Breast epithelium (tissue), 4 donors: ENCODE measurements around the gene DERL3. TPM values are rescaled to one million over a fixed set of nuclear protein-coding genes. Genes with fewer than 3 reads are reported as not detected.

Experiments
- DNase-seq, 2 donors: peaks; one replicate each; pipeline ENCODE4 v3.0.0-alpha.2; 2019; ENCODE audit warnings: low spot score in 2 of 2
- H3K27ac ChIP-seq, 2 donors: fragments of 200-600 bp; sonication (generic) in 1 of 2; one replicate each; pipeline ENCODE4 v1.5.1; 2016 to 2019; ENCODE audit warnings: mild to moderate bottlenecking in 1 of 2
- H3K27me3 ChIP-seq, 2 donors: fragments of 200-600 bp; sonication (generic) in 1 of 2; one replicate each; pipeline versions ENCODE4 v1.5.1 to v1.6.0; 2017 to 2019; ENCODE audit warnings: control low read depth in 1 of 2, mild to moderate bottlenecking in 1 of 2
- H3K36me3 ChIP-seq: fragments of 200-600 bp; one replicate; pipeline ENCODE4 v1.5.1; 2019
- H3K4me1 ChIP-seq, 2 donors: fragments of 200-600 bp; sonication (generic); one replicate each; pipeline ENCODE4 v1.5.1; 2016 to 2019; ENCODE audit warnings: control low read depth in 1 of 2
- H3K4me3 ChIP-seq, 3 donors: fragments of 200-600 bp; sonication (generic); 1 replicate in 2 of 3; 2 replicates in 1 of 3; pipeline ENCODE4 v1.5.1; 2016 to 2019; ENCODE audit warnings: mild to moderate bottlenecking in 3 of 3, moderate library complexity in 2 of 3
- H3K9me3 ChIP-seq, 2 donors: fragments of 200-600 bp; sonication (generic) in 1 of 2; one replicate each; pipeline ENCODE4 v1.5.1; 2016 to 2019; ENCODE audit warnings: control low read depth in 1 of 2
- POLR2A ChIP-seq: fragments of 450-650 bp; IDR thresholded peaks from one replicate; pipeline ENCODE4 v1.6.1; 2016; ENCODE audit warnings: antibody characterized with exemption, mild to moderate bottlenecking, moderate library complexity
- POLR2AphosphoS5 ChIP-seq, 3 donors: sonication (generic); formaldehyde crosslinking; IDR thresholded peaks; one replicate each; pipeline ENCODE4 v1.6.1; 2017; ENCODE audit warnings: antibody characterized with exemption in 3 of 3
- intact Hi-C: fragments of 100-400 bp; cut with DNase I; formaldehyde crosslinking; loops from one replicate; pipeline ENCODE4 v1.15.1; 2023; ENCODE audit warnings: low total_unique reads
- total RNA-seq, 3 donors: library from RNA; depleted of rRNA; stranded (reverse); fragments of >200 nt; gene quantifications; one replicate each; pipeline ENCODE4 v1.1.0, GENCODE V29; 2016
- TF ChIP-seq, protein P1 (sequence below), 3 donors: fragments of 450-650 bp; IDR thresholded peaks; one replicate each; pipeline ENCODE4 v1.5.1; 2016 to 2017; ENCODE audit warnings: antibody characterized with exemption in 3 of 3, mild to moderate bottlenecking in 3 of 3, moderate library complexity in 3 of 3

DERL3 gene
- total RNA-seq, 3 donors from 2014 or later: 0.48 to 6.6 (median 2.8) TPM

DNA sequence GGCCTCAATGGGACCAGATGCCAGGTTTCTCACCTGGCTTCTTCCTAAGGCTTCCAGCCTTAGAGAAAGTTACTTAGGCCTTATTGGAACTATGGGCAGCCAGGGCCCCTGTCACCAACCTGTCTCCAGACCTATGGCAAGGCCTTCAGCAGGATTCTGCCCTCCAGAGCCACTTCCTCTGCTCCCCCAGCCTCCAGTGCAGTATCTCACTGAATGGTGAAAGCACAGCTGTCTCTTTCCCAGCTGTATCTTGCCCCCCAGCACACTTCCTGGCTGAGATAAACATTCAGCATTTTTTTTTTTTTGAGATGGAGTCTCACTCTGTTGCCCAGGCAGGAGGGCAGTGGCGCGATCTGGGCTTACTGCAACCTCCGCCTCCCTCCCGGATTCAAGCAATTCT lies 20.4 kb upstream of the DERL3 start:
- Histone ChIP-seq H3K27ac (no peak overlapping the region), H3K4me1 (no peaks in the 10 kb centered on the region), H3K4me3 (no peak overlapping the region), H3K9me3 (no peaks in the 10 kb centered on the region), H3K36me3 (no peaks in the 10 kb centered on the region), H3K27me3 (no peaks in the 10 kb centered on the region)
- intact Hi-C loops: no loop called here
- no peak for DNase-seq
- TF ChIP-seq POLR2AphosphoS5 (IDR thresholded peaks at IDR 0.05): no peak
- TF ChIP-seq, protein P1, sequence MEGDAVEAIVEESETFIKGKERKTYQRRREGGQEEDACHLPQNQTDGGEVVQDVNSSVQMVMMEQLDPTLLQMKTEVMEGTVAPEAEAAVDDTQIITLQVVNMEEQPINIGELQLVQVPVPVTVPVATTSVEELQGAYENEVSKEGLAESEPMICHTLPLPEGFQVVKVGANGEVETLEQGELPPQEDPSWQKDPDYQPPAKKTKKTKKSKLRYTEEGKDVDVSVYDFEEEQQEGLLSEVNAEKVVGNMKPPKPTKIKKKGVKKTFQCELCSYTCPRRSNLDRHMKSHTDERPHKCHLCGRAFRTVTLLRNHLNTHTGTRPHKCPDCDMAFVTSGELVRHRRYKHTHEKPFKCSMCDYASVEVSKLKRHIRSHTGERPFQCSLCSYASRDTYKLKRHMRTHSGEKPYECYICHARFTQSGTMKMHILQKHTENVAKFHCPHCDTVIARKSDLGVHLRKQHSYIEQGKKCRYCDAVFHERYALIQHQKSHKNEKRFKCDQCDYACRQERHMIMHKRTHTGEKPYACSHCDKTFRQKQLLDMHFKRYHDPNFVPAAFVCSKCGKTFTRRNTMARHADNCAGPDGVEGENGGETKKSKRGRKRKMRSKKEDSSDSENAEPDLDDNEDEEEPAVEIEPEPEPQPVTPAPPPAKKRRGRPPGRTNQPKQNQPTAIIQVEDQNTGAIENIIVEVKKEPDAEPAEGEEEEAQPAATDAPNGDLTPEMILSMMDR (IDR thresholded peaks at IDR 0.05): no peak
- no peak for TF ChIP-seq POLR2A

DNA sequence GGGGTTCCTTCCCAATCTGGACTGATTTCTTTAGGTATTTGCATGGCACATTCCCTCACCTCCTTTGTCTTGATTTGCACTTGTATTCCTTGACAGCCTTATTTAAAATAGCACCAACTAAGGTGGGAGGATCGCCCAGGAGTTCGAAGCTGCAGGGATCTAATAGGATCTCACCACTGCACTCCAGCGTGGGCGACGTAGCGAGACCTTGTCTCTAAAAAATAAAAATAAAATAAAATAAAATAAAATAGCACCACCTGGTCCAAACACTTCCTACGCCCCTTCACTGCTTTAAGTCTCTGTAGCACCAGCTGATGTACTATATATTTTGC lies 19.6 kb upstream of the DERL3 start:
- Histone ChIP-seq H3K36me3 (no peaks in the 10 kb centered on the region), H3K9me3 (no peaks in the 10 kb centered on the region), H3K4me1 (no peaks in the 10 kb centered on the region), H3K27me3 (no peaks in the 10 kb centered on the region), H3K27ac (no peak overlapping the region), H3K4me3 (peak overlapping the region; percentile 49 to 77 (median 61))
- no peak for TF ChIP-seq POLR2AphosphoS5 (IDR thresholded peaks at IDR 0.05)
- TF ChIP-seq, protein P1 (IDR thresholded peaks at IDR 0.05): no peak
- intact Hi-C loops: no loop called here
- no peak for DNase-seq

DNA sequence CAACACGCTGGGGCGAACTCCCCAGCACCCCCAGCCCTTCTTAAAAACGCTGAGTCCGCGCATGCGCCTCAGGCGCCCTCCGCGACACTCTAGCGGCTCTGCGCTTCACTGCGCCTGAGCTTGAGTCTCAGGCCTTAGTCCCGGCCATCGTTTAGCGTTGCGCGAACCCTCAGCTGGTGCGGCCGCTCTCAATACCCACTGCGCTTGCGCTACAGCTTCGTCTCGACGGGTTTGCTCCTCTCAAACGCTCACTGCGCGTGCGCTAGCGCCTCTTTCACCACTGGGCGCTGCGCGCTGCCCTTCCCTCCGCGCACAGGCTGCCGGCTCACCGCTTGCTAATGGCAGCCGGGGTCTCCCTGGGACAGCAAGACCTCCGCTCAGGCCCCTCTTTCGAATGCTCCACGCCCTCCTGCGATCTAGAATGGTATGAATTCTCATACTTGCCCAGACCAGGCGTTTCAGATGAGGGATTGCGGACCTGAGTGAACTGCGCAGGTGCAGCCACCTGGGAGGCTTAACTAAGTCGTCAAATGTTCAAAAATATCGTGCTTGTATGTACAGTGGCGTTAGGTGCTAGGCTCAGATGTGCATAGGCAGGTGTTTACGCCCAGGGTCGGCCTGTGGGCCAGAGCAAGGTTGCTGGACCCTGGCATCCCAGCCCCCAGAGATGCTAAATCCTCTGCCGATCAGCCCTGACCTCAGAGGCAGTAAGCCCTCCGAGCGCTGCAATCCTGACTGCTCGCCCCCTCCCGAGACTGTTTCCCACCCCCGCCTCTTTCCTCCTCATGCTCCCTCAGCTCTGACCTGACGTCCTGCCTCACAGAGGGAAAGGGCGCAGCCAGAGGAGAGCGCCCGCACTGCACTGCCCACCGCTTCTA lies 19.0 kb upstream of the DERL3 start, which contains the start of gene SLC2A11:
TSS of gene SLC2A11 (plus strand) at position 270 of the 878 bp plus-strand sequence. CDS start at position 395, 125 bp downstream.
- no peaks in the 10 kb centered on the region for H3K27me3 ChIP-seq
- H3K36me3 ChIP-seq: no peaks in the 10 kb centered on the region
- peak within 1 kb of the TSS; percentile 86 to 92 for H3K27ac ChIP-seq
- H3K4me3 ChIP-seq: peak within 1 kb of the TSS; percentile 49 to 77 (median 61)
- TF ChIP-seq, protein P1 (IDR thresholded peaks at IDR 0.05): peak; percentile 24 to 44 (median 27)
- TF ChIP-seq POLR2AphosphoS5 (IDR thresholded peaks at IDR 0.05): peak; percentile 46 to 79 (median 69)
- peak; percentile 46 for TF ChIP-seq POLR2A
- H3K9me3 ChIP-seq: no peaks in the 10 kb centered on the region
- H3K4me1 ChIP-seq: no peaks in the 10 kb centered on the region
- peak; percentile 90 to 93 for DNase-seq
- intact Hi-C loops: no loop called here

DNA sequence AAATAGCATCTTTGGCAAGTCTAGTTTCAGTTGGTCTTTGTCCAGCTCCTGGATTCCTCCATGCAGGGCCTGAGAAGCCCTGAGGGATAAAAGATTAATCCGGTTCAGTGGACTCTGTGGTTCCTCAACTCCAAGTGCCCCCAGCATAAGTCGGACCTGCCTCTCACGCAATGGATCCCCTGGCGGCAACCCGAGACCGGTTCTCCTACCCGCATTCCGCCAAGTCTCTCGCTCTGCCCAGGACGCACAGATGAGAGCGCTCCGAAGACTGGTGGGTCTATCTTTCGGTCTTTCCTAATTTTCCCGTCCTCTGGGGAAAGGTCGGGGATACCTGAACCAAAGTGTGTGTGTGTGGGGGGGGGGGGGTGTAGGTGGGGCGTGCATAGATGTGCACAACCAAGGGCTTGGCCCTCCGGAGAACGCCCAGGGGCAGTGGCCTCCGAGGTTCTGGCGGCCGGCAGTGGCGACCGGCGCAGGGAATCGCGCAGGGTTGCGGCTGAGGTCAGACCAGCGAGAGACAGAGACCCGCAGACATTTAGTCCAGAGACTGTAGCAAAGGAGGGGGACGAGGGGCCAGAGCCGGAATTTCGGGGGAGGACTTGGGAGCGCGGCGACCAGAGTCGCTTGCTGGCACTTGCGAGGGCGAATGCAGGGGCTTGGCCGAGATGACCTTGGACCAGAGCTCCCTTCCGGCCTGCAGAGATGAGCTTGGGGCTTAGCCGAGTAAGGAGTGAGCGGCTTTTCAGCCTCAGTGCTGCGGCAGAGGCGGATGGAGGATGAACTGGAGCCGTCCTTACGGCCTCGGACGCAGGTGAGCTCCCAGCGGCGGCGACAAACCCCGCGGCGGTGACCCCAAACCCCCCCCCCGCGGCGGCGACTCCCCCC lies 18.2 kb upstream of the DERL3 start:
- Histone ChIP-seq H3K4me1 (no peaks in the 10 kb centered on the region), H3K36me3 (no peaks in the 10 kb centered on the region), H3K9me3 (no peaks in the 10 kb centered on the region), H3K27me3 (no peaks in the 10 kb centered on the region), H3K27ac (peak overlapping the region; percentile 86 to 92), H3K4me3 (peak overlapping the region; percentile 49 to 77 (median 61))
- no peak for TF ChIP-seq POLR2AphosphoS5 (IDR thresholded peaks at IDR 0.05)
- TF ChIP-seq, protein P1 (IDR thresholded peaks at IDR 0.05): no peak
- TF ChIP-seq POLR2A: no peak
- intact Hi-C loops: no loop called here
- DNase-seq: peak; percentile 48 to 69
